CD4-positive, alpha-beta T cell (primary cell): ENCODE results near the gene TMEM219. TPM values are rescaled to one million over a fixed set of nuclear protein-coding genes. Genes with fewer than 3 reads are reported as not detected.
"Not testable (repeated sequence)": the region's sequence is repeated elsewhere in the genome, so short reads cannot be mapped to it uniquely, and the experiment has no call there.

Experiments
- ATAC-seq: fragments of 200-7000 bp; cut with Tn5 transposase; one replicate; pipeline ENCODE4 v1.10.0; 2022; ENCODE audit warnings: mild to moderate bottlenecking; ENCODE audit not compliant: poor library complexity
- CTCF ChIA-PET: fragments of 350-600 bp; sonication (Branson Sonifier 250); formaldehyde crosslinking; loops from one replicate; lab custom pipeline; 2021; ENCODE audit warnings: antibody characterized with exemption, inconsistent platforms; lab: Charles Lee
- POLR2A ChIA-PET: fragments of 350-600 bp; sonication (Branson Sonifier 250); formaldehyde crosslinking; loops from one replicate; lab custom pipeline; 2021; ENCODE audit warnings: antibody characterized with exemption, inconsistent platforms; lab: Charles Lee
- DNase-seq, 14 experiments: peaks; one replicate each; pipeline ENCODE4 v3.0.0-alpha.2; 2013 to 2020; ENCODE audit warnings: mixed read lengths in 2 of 14
- H3K27ac ChIP-seq, 2 donors: one replicate each; pipeline versions ENCODE4 v1.5.1 to v1.7.0; 2013; ENCODE audit warnings: low read length in 2 of 2, low read depth in 1 of 2, mild to moderate bottlenecking in 1 of 2
- H3K27me3 ChIP-seq, 2 experiments: 1 replicate in 1 of 2; 2 replicates in 1 of 2; pipeline versions ENCODE4 v1.6.1 to v1.7.0; 2013; ENCODE audit warnings: low read length in 2 of 2, control low read depth in 1 of 2, mild to moderate bottlenecking in 1 of 2, moderate library complexity in 1 of 2; ENCODE audit not compliant: insufficient read depth in 2 of 2, control insufficient read depth in 1 of 2
- H3K36me3 ChIP-seq: one replicate; pipeline ENCODE4 v1.6.1; 2013; ENCODE audit warnings: low read length, control low read depth; ENCODE audit not compliant: insufficient read depth
- H3K4me1 ChIP-seq: one replicate; pipeline ENCODE4 v1.6.1; 2013; ENCODE audit warnings: low read length, control low read depth; ENCODE audit not compliant: insufficient read depth
- H3K4me3 ChIP-seq: one replicate; pipeline ENCODE4 v1.5.1; 2013; ENCODE audit warnings: mild to moderate bottlenecking, low read length, moderate library complexity
- H3K9me3 ChIP-seq, 2 experiments: 1 replicate in 1 of 2; 2 replicates in 1 of 2; pipeline versions ENCODE4 v1.6.1 to v1.7.0; 2013; ENCODE audit warnings: low read length in 2 of 2, mild to moderate bottlenecking in 2 of 2, control low read depth in 1 of 2, moderate library complexity in 1 of 2; ENCODE audit not compliant: control insufficient read depth in 1 of 2, insufficient read depth in 1 of 2
- H3K27ac Mint-ChIP-seq: one replicate; pipeline ENCODE4 v1.8.0; 2020; ENCODE audit warnings: mixed read lengths
- H3K27me3 Mint-ChIP-seq: one replicate; pipeline ENCODE4 v1.8.0; 2021; ENCODE audit warnings: mixed read lengths
- H3K36me3 Mint-ChIP-seq: one replicate; pipeline ENCODE4 v1.8.0; 2021; ENCODE audit warnings: low read depth, mixed read lengths
- H3K4me1 Mint-ChIP-seq: one replicate; pipeline ENCODE4 v1.8.0; 2021; ENCODE audit warnings: low read depth, mixed read lengths
- H3K4me3 Mint-ChIP-seq: one replicate; pipeline ENCODE4 v1.8.0; 2020; ENCODE audit warnings: mild to moderate bottlenecking, mixed read lengths
- H3K9me3 Mint-ChIP-seq: one replicate; pipeline ENCODE4 v1.8.0; 2020; ENCODE audit warnings: mixed read lengths
- intact Hi-C, 2 experiments: fragments of 100-400 bp; cut with DNase I in 1 of 2; cut with micrococcal nuclease in 1 of 2; formaldehyde crosslinking; loops; one replicate each; pipeline versions ENCODE4 v1.15.1 to v1.9.0; 2023 to 2025; cut with DNase I, micrococcal nuclease
- total RNA-seq, 174 experiments: library from RNA in 2 of 174; stranded (reverse) in 2 of 174; gene quantifications; one replicate each; pipeline ENCODE4 v1.2.3 and lab custom pipeline; 2021 to 2026
- TF ChIP-seq, protein P1 (sequence below): fragments of 200-600 bp; IDR thresholded peaks from one replicate; pipeline ENCODE4 v1.8.0; 2022; ENCODE audit warnings: antibody characterized with exemption, mild to moderate bottlenecking

Gene TMEM219
- total RNA-seq, 2 experiments from 2014 or later = 56.9 to 63.3 TPM

DNA sequence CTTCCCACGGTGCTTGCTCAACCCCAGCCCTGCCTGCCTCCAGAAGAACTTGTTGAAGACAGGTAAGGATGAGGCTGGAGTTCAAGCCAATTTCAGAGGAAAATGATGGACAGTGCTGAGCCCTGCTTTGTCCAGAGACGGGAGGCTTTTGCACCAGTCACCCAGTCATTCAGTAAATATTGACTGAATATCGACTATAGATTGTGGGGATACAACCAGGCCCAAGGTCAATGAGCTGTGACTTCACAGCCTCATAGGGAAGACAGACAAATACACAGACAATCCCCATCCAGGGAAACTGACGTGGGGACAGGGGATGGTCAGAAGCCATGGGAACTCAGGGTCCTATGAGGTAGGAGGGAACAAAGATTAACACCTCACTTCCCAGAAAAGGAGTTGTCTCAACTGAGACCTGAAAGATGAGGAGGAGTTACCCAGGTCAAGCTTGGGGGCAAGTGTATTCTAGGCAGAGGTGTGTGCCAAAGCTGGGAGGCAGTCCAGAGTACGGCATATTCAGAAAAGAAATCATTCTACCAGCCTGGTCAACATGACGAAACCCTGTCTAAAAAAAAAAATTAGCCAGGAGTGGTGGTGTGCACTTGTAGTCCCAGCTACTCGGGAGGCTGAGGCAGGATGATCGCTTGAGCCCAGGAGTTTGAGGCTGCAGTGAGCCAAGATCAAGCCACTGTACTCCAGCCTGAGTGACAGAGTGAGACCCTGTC lies 54.8 kb downstream of the TMEM219 start:
- H3K36me3 ChIP-seq = no peaks in the 10 kb centered on the region
- DNase-seq = no peak
- intact Hi-C loops = no loop called here
- H3K27ac ChIP-seq = no peak overlapping the region
- CTCF ChIA-PET = interaction anchor here (1.1 kb wide), 1 partner anchor 15 kb away, joined by 5 read pairs; no protein-coding TSS in a partner anchor
- H3K4me3 ChIP-seq = no peak overlapping the region
- no peak for ATAC-seq
- Mint-ChIP-seq H3K36me3 (no peaks in the 10 kb centered on the region), H3K27ac (no peak overlapping the region), H3K4me1 (peaks cover 16% of the 10 kb centered on the region), H3K9me3 (no peaks in the 10 kb centered on the region), H3K27me3 (peaks cover 10% of the 10 kb centered on the region), H3K4me3 (no peak overlapping the region)
- POLR2A ChIA-PET = no interaction called here
- TF ChIP-seq, protein P1, sequence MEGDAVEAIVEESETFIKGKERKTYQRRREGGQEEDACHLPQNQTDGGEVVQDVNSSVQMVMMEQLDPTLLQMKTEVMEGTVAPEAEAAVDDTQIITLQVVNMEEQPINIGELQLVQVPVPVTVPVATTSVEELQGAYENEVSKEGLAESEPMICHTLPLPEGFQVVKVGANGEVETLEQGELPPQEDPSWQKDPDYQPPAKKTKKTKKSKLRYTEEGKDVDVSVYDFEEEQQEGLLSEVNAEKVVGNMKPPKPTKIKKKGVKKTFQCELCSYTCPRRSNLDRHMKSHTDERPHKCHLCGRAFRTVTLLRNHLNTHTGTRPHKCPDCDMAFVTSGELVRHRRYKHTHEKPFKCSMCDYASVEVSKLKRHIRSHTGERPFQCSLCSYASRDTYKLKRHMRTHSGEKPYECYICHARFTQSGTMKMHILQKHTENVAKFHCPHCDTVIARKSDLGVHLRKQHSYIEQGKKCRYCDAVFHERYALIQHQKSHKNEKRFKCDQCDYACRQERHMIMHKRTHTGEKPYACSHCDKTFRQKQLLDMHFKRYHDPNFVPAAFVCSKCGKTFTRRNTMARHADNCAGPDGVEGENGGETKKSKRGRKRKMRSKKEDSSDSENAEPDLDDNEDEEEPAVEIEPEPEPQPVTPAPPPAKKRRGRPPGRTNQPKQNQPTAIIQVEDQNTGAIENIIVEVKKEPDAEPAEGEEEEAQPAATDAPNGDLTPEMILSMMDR = no peak
- H3K9me3 ChIP-seq = peaks cover 0 to 6% of the 10 kb centered on the region in 2 experiments
- H3K27me3 ChIP-seq = peaks cover 5 to 6% of the 10 kb centered on the region in 2 experiments
- H3K4me1 ChIP-seq = peaks cover 15% of the 10 kb centered on the region

DNA sequence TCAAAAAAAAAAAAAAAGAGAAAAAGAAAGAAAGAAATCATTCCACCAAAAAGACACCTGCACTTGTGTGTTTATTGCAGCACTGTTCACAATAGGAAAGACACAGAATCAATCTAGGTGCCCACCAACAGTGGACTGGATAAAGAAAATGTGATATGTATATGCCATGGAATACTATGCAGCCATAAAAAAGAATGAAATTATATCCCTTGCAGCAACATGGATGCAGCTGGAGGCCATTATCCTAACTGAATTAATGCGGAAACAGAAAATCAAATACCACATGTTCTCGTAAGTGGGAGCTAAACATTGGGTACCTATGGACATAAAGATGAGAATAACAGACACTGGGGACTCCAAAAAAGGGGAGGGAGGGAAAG lies 55.4 kb downstream of the TMEM219 start:
- DNase-seq = no peak
- Histone ChIP-seq H3K27ac (no peak overlapping the region), H3K4me1 (peaks cover 13% of the 10 kb centered on the region), H3K36me3 (no peaks in the 10 kb centered on the region), H3K9me3 (peaks cover 0 to under 1% of the 10 kb centered on the region in 2 experiments), H3K4me3 (no peak overlapping the region), H3K27me3 (peaks cover 0 to under 1% of the 10 kb centered on the region in 2 experiments)
- Mint-ChIP-seq H3K4me1 (peaks cover 12% of the 10 kb centered on the region), H3K27ac (no peak overlapping the region), H3K36me3 (no peaks in the 10 kb centered on the region), H3K4me3 (no peak overlapping the region), H3K9me3 (no peaks in the 10 kb centered on the region), H3K27me3 (peaks cover 4% of the 10 kb centered on the region)
- ChIA-PET CTCF (interaction anchor here (1.1 kb wide), 1 partner anchor 15 kb away, joined by 5 read pairs; no protein-coding TSS in a partner anchor), POLR2A (no interaction called here)
- intact Hi-C loops = no loop called here
- no peak for ATAC-seq
- TF ChIP-seq, protein P1 = no peak

DNA sequence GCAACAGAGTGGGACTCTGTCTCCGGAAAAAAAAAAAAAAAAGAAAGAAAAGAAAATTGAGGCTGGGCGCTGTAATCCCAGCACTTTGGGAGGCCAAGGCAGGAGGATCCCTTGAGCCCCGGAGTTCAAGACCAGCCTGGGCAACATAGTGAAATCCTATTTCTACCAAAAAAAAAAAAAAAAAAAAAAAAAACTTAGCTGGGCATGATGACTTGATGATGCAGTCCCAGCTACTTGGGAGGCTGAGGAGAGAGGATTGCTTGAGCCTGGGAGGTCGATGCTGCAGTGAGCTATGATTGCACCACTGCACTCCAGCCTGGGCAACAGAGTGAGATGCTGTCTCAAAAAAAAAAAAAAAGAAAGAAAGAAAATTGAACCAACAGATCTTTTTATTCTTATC lies 56.1 kb downstream of the TMEM219 start:
- H3K4me3 ChIP-seq, ATAC-seq, H3K36me3 Mint-ChIP-seq, DNase-seq, H3K27ac ChIP-seq, H3K27me3 ChIP-seq, H3K36me3 ChIP-seq, intact Hi-C loops, POLR2A ChIA-PET, H3K4me3 Mint-ChIP-seq, H3K27me3 Mint-ChIP-seq, H3K9me3 ChIP-seq, H3K27ac Mint-ChIP-seq, H3K9me3 Mint-ChIP-seq: not testable (repeated sequence)
- CTCF ChIA-PET = interaction anchor here (1.0 to 1.1 kb wide), 2 partner anchors 14 to 326 kb away, joined by 3 to 5 read pairs; no protein-coding TSS in a partner anchor
- peaks cover 12% of the 10 kb centered on the region for H3K4me1 Mint-ChIP-seq
- H3K4me1 ChIP-seq = peaks cover 13% of the 10 kb centered on the region
